Measurements from ENCODE around the gene VRK3.
"Not testable (repeated sequence)": the region's sequence is repeated elsewhere in the genome, so short reads cannot be mapped to it uniquely, and the experiment has no call there.

VRK3 gene, protein sequence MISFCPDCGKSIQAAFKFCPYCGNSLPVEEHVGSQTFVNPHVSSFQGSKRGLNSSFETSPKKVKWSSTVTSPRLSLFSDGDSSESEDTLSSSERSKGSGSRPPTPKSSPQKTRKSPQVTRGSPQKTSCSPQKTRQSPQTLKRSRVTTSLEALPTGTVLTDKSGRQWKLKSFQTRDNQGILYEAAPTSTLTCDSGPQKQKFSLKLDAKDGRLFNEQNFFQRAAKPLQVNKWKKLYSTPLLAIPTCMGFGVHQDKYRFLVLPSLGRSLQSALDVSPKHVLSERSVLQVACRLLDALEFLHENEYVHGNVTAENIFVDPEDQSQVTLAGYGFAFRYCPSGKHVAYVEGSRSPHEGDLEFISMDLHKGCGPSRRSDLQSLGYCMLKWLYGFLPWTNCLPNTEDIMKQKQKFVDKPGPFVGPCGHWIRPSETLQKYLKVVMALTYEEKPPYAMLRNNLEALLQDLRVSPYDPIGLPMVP

GRCh38 chr19:50025022-50025793 is at the start of gene VRK3:
TSS of gene VRK3 (minus strand) at chr19:50025372. CDS start at chr19:50016162, 9,210 bp downstream.
- peak; percentile 100 for DNase-seq (ENCODE audit: low read depth)

GRCh38 chr19:50068382-50068781 is 43.2 kb upstream of the VRK3 start:
- DNase-seq (ENCODE audit: low read depth): not testable (repeated sequence)

GRCh38 chr19:50067575-50067974 is 42.4 kb upstream of the VRK3 start:
- no peak for DNase-seq (ENCODE audit: low read depth)

- DNase-seq (ENCODE audit: low read depth): no peak
Measured at GRCh38 chr19:50065938-50066337, 40.8 kb upstream of the VRK3 start.

GRCh38 chr19:50061650-50062049 is 36.5 kb upstream of the VRK3 start:
- no peak for DNase-seq (ENCODE audit: low read depth)

- DNase-seq (ENCODE audit: low read depth): no peak
Measured at GRCh38 chr19:50060107-50060506, 34.9 kb upstream of the VRK3 start.

- DNase-seq (ENCODE audit: low read depth): no peak
Measured at GRCh38 chr19:50059045-50059444, 33.9 kb upstream of the VRK3 start.

DNA sequence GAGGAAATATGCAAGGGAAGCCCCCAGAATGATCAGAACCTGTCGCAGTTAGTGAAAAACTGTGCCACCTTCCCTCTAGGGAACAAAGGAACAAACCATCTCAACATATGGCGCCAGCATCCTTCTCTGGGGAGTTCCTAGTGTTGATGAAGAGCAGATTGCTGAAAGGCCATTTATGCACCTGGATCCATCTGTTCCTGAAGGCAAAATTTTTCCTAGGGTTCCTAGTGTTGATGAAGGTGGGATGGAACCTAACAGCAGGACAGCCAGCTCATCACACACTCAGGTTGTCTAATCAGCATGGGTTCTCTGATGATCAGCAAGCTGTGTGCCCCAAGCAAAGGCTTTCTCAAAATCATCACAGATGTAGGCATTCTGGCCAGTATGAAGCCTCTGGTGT is 33.3 kb upstream of the VRK3 start:
- DNase-seq (ENCODE audit: low read depth): no peak

GRCh38 chr19:50053119-50053518 is 27.9 kb upstream of the VRK3 start:
- no peak for DNase-seq (ENCODE audit: low read depth)

- DNase-seq (ENCODE audit: low read depth): no peak
Measured at GRCh38 chr19:50051964-50052363, 26.8 kb upstream of the VRK3 start.

DNA sequence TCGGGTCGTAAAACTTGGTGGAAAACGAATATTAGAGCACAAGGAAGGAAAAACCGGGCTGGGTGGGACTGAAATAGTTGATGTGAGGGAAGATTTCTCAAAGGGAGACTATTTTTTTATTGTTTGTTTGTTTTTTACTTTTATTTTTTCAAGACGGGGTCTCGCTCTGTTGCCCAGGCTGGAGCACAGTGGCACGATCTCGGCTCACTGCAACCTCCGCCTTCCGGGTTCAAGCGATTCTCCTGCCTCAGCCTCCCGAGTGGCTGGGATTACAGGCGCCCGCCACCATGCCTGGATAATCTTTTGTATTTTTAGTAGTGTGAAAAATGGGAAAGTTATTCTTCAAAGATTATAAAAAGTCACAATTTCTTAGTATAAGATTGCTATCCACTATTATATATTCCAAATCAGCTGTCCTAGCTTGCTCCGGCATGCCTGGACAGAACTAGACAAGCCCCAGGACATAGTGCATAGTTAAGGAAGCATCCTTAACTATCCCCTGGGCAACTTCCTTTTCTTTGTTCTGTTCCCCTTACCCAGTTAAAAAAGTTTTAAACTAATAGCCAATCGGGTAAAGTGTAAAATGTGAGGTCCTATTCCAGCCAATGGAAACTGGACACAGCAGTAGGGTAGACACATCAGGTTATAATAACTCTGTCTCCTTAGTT is 26.2 kb upstream of the VRK3 start:
- not testable (repeated sequence) for DNase-seq (ENCODE audit: low read depth)

- peak; percentile 81 for DNase-seq (ENCODE audit: low read depth)
Measured at GRCh38 chr19:50050406-50051227, 25.4 kb upstream of the VRK3 start.

GRCh38 chr19:50047671-50048070 is 22.5 kb upstream of the VRK3 start:
- no peak for DNase-seq (ENCODE audit: low read depth)

- DNase-seq (ENCODE audit: low read depth): peak; percentile 18
Measured at GRCh38 chr19:50046649-50047503, 21.7 kb upstream of the VRK3 start.

DNA sequence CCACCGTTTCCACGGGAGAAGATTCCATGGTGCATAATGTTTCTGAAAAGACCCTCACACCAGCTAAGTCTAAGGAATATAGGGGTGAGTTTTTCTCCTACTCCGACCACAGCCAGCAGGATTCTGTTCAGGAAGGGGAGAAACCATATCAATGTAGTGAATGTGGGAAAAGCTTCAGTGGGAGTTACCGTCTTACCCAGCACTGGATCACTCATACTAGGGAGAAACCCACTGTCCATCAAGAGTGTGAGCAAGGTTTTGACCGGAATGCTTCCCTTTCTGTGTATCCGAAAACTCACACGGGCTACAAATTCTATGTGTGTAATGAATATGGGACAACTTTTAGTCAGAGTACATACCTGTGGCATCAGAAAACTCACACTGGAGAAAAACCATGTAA is 19.8 kb upstream of the VRK3 start:
- DNase-seq (ENCODE audit: low read depth): no peak

GRCh38 chr19:50043967-50044366 is 18.8 kb upstream of the VRK3 start:
- DNase-seq (ENCODE audit: low read depth): no peak

DNA sequence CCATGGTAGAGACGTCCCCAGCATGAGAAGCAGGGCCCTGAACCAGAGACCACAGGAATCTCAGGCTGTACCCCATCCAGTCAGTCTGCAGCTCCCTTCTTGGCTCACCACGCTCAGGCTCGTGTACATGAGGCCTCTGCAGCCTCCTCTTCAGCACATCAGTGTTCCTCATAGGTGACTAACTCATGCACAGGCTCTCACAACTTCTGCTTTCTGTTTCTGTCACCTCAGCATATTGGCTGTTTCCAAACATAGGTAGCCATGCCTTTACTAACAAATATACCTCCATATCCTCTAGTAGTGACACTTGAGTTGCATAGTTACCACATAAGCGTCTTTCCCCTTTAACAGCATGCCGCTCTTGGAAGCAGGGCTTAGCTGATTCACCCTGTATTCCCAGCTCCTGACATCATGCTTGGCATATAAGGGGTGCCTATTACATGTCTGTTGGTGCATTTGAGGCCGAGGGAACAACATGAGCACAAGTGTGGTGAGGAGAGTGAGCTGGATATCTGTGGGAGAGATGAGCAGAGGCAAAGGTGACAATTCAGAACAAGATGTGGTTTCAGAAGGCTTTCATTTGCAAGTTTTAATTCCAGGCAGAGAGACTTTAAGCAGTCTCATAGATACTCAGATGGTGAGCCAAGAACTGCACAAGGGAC is 17.3 kb upstream of the VRK3 start:
- DNase-seq (ENCODE audit: low read depth): no peak

- DNase-seq (ENCODE audit: low read depth): no peak
Measured at GRCh38 chr19:50040967-50041366, 15.8 kb upstream of the VRK3 start.

- peak; percentile 21 for DNase-seq (ENCODE audit: low read depth)
Measured at GRCh38 chr19:50039968-50040367, 14.8 kb upstream of the VRK3 start.

- DNase-seq (ENCODE audit: low read depth): no peak
Measured at GRCh38 chr19:50036908-50037307, 11.7 kb upstream of the VRK3 start.
